ENCODE data around the gene LBP. TPM values are rescaled to one million over a fixed set of nuclear protein-coding genes. Genes with fewer than 3 reads are reported as not detected.

LBP gene
- total RNA-seq, 1 experiment from 2014 or later, result 0.52 TPM

DNA sequence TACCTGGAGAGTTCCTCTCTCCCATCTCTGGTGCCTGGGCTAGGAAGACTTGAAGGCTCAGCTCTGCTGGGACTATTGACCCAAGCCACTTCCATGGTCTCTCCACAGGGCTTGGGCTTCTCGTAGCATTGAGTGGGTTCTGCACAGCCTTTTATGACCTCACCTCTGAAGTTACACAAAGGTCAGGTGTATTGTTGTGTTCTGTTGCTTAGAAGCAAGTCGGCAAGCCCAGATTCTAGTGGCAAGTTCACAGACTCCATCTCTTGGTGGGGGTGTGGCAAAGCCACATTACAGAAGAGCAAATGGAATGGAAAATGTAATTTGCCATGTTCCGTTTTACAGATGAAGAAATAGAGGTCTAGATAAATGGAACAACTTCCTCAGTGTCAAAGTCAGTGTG, 28.9 kb upstream of the LBP start:
- no peak overlapping the region for H3K27ac Mint-ChIP-seq
- Histone ChIP-seq H3K4me2 (ENCODE audit: insufficient read depth, insufficient read length, low read length) (no peak overlapping the region), H3K27me3 (ENCODE audit: insufficient read depth, low read length) (no peaks in the 10 kb centered on the region), H2BK15ac (ENCODE audit: low read depth, low read length) (no peak overlapping the region), H3K9me3 (ENCODE audit: control insufficient read depth, low read depth, low read length) (no peaks in the 10 kb centered on the region), H2AFZ (ENCODE audit: low read length) (no peak overlapping the region), H4K20me1 (ENCODE audit: control insufficient read depth, insufficient read depth, insufficient read length) (no peaks in the 10 kb centered on the region), H3K4ac (ENCODE audit: low read depth, low read length) (no peak overlapping the region), H4K5ac (ENCODE audit: insufficient read length, low read depth, low read length) (no peak overlapping the region), H3T11ph (ENCODE audit: low read length) (no peak overlapping the region), H2BK20ac (ENCODE audit: low read depth, low read length, poor library complexity, severe bottlenecking) (no peak overlapping the region), H3K4me1 (ENCODE audit: insufficient read depth, low read length) (no peaks in the 10 kb centered on the region), H3K14ac (ENCODE audit: insufficient read depth, low read length) (no peak overlapping the region), H3K18ac (ENCODE audit: insufficient read length, low read depth, low read length) (no peak overlapping the region), H2BK120ac (ENCODE audit: low read depth, low read length, poor library complexity, severe bottlenecking) (no peak overlapping the region), H2AK5ac (ENCODE audit: insufficient read length, low read length) (no peak overlapping the region), H3K9ac (ENCODE audit: extremely low read depth, insufficient read length, low read length) (no peak overlapping the region), H3K23me2 (ENCODE audit: insufficient read length, low read depth, low read length, poor library complexity, severe bottlenecking) (no peaks in the 10 kb centered on the region), H2BK12ac (ENCODE audit: insufficient read length, low read depth, low read length) (no peak overlapping the region), H4K91ac (ENCODE audit: insufficient read length, low read depth, low read length) (no peak overlapping the region), H3K56ac (ENCODE audit: insufficient read length, low read depth, low read length) (no peak overlapping the region), H2BK5ac (ENCODE audit: insufficient read length, low read length) (no peak overlapping the region), H3K79me2 (ENCODE audit: insufficient read depth, low read length) (no peaks in the 10 kb centered on the region), H3K23ac (ENCODE audit: insufficient read length, low read depth, low read length) (no peak overlapping the region), H4K8ac (replicated peaks; ENCODE audit: insufficient read length, low read depth, low read length) (no peak overlapping the region), H3K79me1 (ENCODE audit: insufficient read depth, low read depth, low read length, poor library complexity, severe bottlenecking) (no peaks in the 10 kb centered on the region), H3K27ac (ENCODE audit: insufficient read length, low read depth, low read length) (no peak overlapping the region)
- peaks cover 24% of the 10 kb centered on the region for H3K27me3 Mint-ChIP-seq (ENCODE audit: low read depth)
- no peak for DNase-seq
- H3K4me3 Mint-ChIP-seq, result no peak overlapping the region
- no CpG with 5 or more reads among the region's 3 CpGs for WGBS (ENCODE audit: extremely low coverage, insufficient read length, low lambda C conversion rate)
- H3K36me3 Mint-ChIP-seq (ENCODE audit: insufficient read depth in 1 of 3, low read depth in 3 of 3), result no peaks in the 10 kb centered on the region
- TF ChIP-seq CTCF (conservative IDR thresholded peaks at IDR 0.05), result no peak
- peaks cover 0 to 3% of the 10 kb centered on the region in 2 experiments; a peak in 1 of 4 replicates for H3K4me1 Mint-ChIP-seq
- H3K9me3 Mint-ChIP-seq, result no peaks in the 10 kb centered on the region

Data from H9 (cell line).